ENCODE measurements around the gene KLHL25. TPM values are rescaled to one million over a fixed set of nuclear protein-coding genes. Genes with fewer than 3 reads are reported as not detected.
"Not testable (repeated sequence)": the region's sequence is repeated elsewhere in the genome, so short reads cannot be mapped to it uniquely, and the experiment has no call there.

KLHL25 gene
- polyA plus RNA-seq, 10 donors = 5.3 to 7.2 (median 6.7) TPM

GRCh38 chr15:85805420-85805819 is 10.7 kb upstream of the KLHL25 start:
- no peak for DNase-seq

- DNase-seq = no peak
Observed at GRCh38 chr15:85804481-85805170, 9.9 kb upstream of the KLHL25 start.

- DNase-seq = not testable (repeated sequence)
Observed at GRCh38 chr15:85802617-85803016, 7.9 kb upstream of the KLHL25 start.

GRCh38 chr15:85800478-85801123 is 5.9 kb upstream of the KLHL25 start:
- DNase-seq = no peak

- DNase-seq = not testable (repeated sequence)
Observed at GRCh38 chr15:85796371-85796770, 1.6 kb upstream of the KLHL25 start.

GRCh38 chr15:85795337-85796305 is 896 bp upstream of the KLHL25 start:
- DNase-seq = no peak

GRCh38 chr15:85793641-85794597 is 806 bp downstream of the KLHL25 start:
- DNase-seq = peak in 2 of 3 donors; percentile 41 to 76

GRCh38 chr15:85792912-85793590 is 1.7 kb downstream of the KLHL25 start:
- no peak for DNase-seq

GRCh38 chr15:85792102-85792731 is 2.5 kb downstream of the KLHL25 start:
- no peak for DNase-seq

GRCh38 chr15:85789496-85789875 is 5.2 kb downstream of the KLHL25 start:
- DNase-seq = no peak

- no peak for DNase-seq
Observed at GRCh38 chr15:85788771-85789495, 5.8 kb downstream of the KLHL25 start.

- DNase-seq = no peak
Observed at GRCh38 chr15:85786781-85787114, 8.0 kb downstream of the KLHL25 start.

- no peak for DNase-seq
Observed at GRCh38 chr15:85785887-85786780, 8.6 kb downstream of the KLHL25 start.

- no peak for DNase-seq
Observed at GRCh38 chr15:85782064-85782463, 12.7 kb downstream of the KLHL25 start.

GRCh38 chr15:85781099-85781498 is 13.6 kb downstream of the KLHL25 start:
- no peak for DNase-seq

GRCh38 chr15:85780225-85780985 is 14.3 kb downstream of the KLHL25 start:
- DNase-seq = no peak

GRCh38 chr15:85779249-85779648 is 15.5 kb downstream of the KLHL25 start:
- DNase-seq = no peak
